ENCODE results near the gene SOX5.

DNA sequence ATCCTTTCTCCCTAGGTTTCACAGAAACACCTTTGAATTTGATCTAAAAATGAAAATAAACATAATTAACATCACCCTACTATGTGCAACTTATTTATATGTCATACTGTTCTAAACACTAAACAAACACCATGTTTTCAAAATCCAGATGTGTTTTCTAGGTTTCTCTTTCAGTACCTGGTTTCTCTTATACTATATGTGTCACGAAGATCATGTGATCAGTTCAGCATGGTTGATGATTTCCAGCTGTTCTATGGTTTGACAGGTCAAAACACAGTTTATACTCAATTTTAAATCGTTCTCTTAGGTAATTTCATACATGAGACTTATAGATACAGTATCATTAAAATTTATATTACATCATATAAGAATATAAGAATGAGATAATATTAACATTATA is 373.1 kb downstream of the SOX5 start:
- TF ChIP-seq GATA3 (IDR thresholded peaks at IDR 0.05; ENCODE audit: low read depth, low read length) (no peak), GATA2 (IDR thresholded peaks at IDR 0.05; ENCODE audit: low read depth, low read length) (no peak)
